Astrocyte (in vitro differentiated cells and primary cell): ENCODE results near the gene HAVCR1. TPM values are rescaled to one million over a fixed set of nuclear protein-coding genes. Genes with fewer than 3 reads are reported as not detected.
A peak's percentile ranks its signal among the peaks of the same experiment; 100 is the strongest.

Source experiments
- DNase-seq: peaks from one replicate; pipeline ENCODE4 v3.0.0-alpha.2; 2010; ENCODE audit warnings: low read depth
- FAIRE-seq: peaks from 2 replicates; lab custom pipeline; 2011; peaks lifted over from hg19 to GRCh38; lab: Jason Lieb, UNC
- H2AFZ ChIP-seq: 2 replicates; pipeline ENCODE4 v1.6.0; 2012; ENCODE audit warnings: low read depth, low read length, inconsistent platforms
- H3K27ac ChIP-seq: 2 replicates; pipeline ENCODE4 v1.5.1; 2011; ENCODE audit warnings: low read depth, low read length, inconsistent platforms
- H3K27me3 ChIP-seq: 2 replicates; pipeline ENCODE4 v1.6.0; 2011; ENCODE audit warnings: low read length, inconsistent platforms; ENCODE audit not compliant: insufficient read depth
- H3K36me3 ChIP-seq: 2 replicates; pipeline ENCODE4 v1.5.1; 2011; ENCODE audit warnings: low read length, inconsistent platforms; ENCODE audit not compliant: insufficient read depth
- H3K4me1 ChIP-seq: 2 replicates; pipeline ENCODE4 v1.5.1; 2011; ENCODE audit warnings: low read length, inconsistent platforms; ENCODE audit not compliant: insufficient read depth
- H3K4me2 ChIP-seq: 2 replicates; pipeline ENCODE4 v1.6.0; 2012; ENCODE audit warnings: low read length, inconsistent platforms
- H3K4me3 ChIP-seq: 2 replicates; pipeline ENCODE4 v1.5.1; 2011; ENCODE audit warnings: low read depth, mild to moderate bottlenecking, low read length, inconsistent platforms; ENCODE audit not compliant: insufficient read depth
- H3K79me2 ChIP-seq: 2 replicates; pipeline ENCODE4 v1.6.0; 2012; ENCODE audit warnings: mild to moderate bottlenecking, low read length, inconsistent platforms; ENCODE audit not compliant: insufficient read depth
- H3K9ac ChIP-seq: 2 replicates; pipeline ENCODE4 v1.6.0; 2012; ENCODE audit warnings: mild to moderate bottlenecking, low read length, inconsistent platforms
- H3K9me3 ChIP-seq: 2 replicates; pipeline ENCODE4 v1.5.1; 2012; ENCODE audit warnings: low read depth, mild to moderate bottlenecking, low read length, inconsistent platforms; ENCODE audit not compliant: insufficient read depth
- H4K20me1 ChIP-seq: 2 replicates; pipeline ENCODE4 v1.6.0; 2012; ENCODE audit warnings: low read length, inconsistent platforms; ENCODE audit not compliant: insufficient read depth
- H3K27ac Mint-ChIP-seq: one replicate; pipeline ENCODE4 v1.8.0; 2021; ENCODE audit warnings: mild to moderate bottlenecking, mixed read lengths; ENCODE audit not compliant: unreplicated experiment
- H3K27me3 Mint-ChIP-seq: one replicate; pipeline ENCODE4 v1.8.0; 2021; ENCODE audit warnings: low read depth, mixed read lengths; ENCODE audit not compliant: unreplicated experiment
- H3K36me3 Mint-ChIP-seq: one replicate; pipeline ENCODE4 v1.8.0; 2021; ENCODE audit warnings: low read depth, mixed read lengths; ENCODE audit not compliant: unreplicated experiment
- H3K4me1 Mint-ChIP-seq: one replicate; pipeline ENCODE4 v1.8.0; 2021; ENCODE audit warnings: low read depth, mixed read lengths; ENCODE audit not compliant: unreplicated experiment
- H3K4me3 Mint-ChIP-seq: one replicate; pipeline ENCODE4 v1.8.0; 2021; ENCODE audit warnings: mild to moderate bottlenecking, moderate library complexity, mixed read lengths; ENCODE audit not compliant: unreplicated experiment
- H3K9me3 Mint-ChIP-seq: one replicate; pipeline ENCODE4 v1.8.0; 2021; ENCODE audit warnings: mild to moderate bottlenecking, mixed read lengths; ENCODE audit not compliant: unreplicated experiment
- CTCF ChIP-seq: IDR thresholded peaks from 2 replicates; pipeline ENCODE4 v1.5.1; 2011; ENCODE audit warnings: low read depth, mild to moderate bottlenecking, inconsistent platforms, low read length, moderate library complexity; ENCODE audit not compliant: insufficient read depth
- EZH2 ChIP-seq: IDR thresholded peaks from 2 replicates; pipeline ENCODE4 v1.6.1; 2012; ENCODE audit warnings: mild to moderate bottlenecking, low read length, inconsistent platforms; ENCODE audit not compliant: insufficient read depth
- total RNA-seq: library from RNA; stranded (reverse); gene quantifications from 2 replicates; pipeline ENCODE4 v1.2.1, GENCODE V29; 2021

Gene HAVCR1
- total RNA-seq, 1 donor from 2014 or later = 2.0 TPM

DNA sequence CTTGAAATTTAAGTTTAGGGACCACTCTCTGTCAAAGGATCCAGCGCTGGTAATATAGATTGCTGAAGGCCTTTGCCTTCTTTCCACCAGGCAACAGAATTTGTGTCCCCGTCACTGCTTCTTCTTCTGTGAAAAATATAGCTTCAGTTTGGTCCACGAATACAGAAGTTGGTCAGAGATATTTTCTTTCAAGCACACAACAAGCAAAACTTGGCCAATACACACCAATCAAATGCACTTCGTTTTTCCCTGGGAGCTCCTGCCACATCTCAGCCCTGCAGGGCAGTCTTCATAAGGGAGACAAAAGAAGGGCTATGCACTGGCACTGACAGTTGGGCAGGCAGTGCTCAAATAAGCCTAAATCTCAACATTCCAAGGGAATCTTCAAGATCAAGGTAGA, 27.0 kb upstream of the HAVCR1 start:
- H3K4me1 ChIP-seq = no peaks in the 10 kb centered on the region
- no peaks in the 10 kb centered on the region for H4K20me1 ChIP-seq
- Mint-ChIP-seq H3K27ac (no peak overlapping the region), H3K36me3 (peaks cover 14% of the 10 kb centered on the region), H3K4me3 (no peak overlapping the region), H3K9me3 (peaks cover 4% of the 10 kb centered on the region), H3K4me1 (no peaks in the 10 kb centered on the region), H3K27me3 (peaks cover 1% of the 10 kb centered on the region)
- H3K36me3 ChIP-seq = no peaks in the 10 kb centered on the region
- DNase-seq = no peak
- no peak overlapping the region for H2AFZ ChIP-seq
- H3K9me3 ChIP-seq = no peaks in the 10 kb centered on the region
- FAIRE-seq = no peak
- H3K27ac ChIP-seq = no peak overlapping the region
- H3K27me3 ChIP-seq = no peaks in the 10 kb centered on the region
- H3K9ac ChIP-seq = no peak overlapping the region
- no peak overlapping the region for H3K4me3 ChIP-seq
- no peaks in the 10 kb centered on the region for H3K79me2 ChIP-seq
- H3K4me2 ChIP-seq = no peak overlapping the region
- TF ChIP-seq EZH2 = no peak
- TF ChIP-seq CTCF = no peak

DNA sequence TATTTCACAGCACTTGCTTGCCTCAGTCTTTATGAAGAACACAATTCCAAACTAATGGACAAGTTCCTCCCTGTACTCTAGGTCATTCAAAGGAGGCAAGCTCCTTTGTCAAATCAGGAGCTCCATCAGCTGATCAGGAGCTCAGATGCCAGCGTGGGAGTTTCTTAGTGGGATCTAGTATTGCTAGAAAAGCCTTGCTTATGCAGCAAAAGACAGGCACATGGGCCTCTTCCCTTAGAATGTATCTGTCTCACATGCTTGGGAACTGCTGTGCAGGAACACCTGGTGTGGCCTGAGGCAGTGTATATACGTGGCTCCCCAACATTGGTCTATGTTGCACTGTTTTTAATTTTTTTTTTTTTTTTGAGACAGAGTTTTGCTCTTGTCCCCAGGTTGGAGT, 21.4 kb upstream of the HAVCR1 start:
- peaks cover 2% of the 10 kb centered on the region for H3K4me1 Mint-ChIP-seq
- no peaks in the 10 kb centered on the region for H3K9me3 Mint-ChIP-seq
- Histone ChIP-seq H3K4me3 (no peak overlapping the region), H4K20me1 (no peaks in the 10 kb centered on the region), H3K79me2 (no peaks in the 10 kb centered on the region), H3K27me3 (no peaks in the 10 kb centered on the region), H3K9me3 (no peaks in the 10 kb centered on the region), H3K36me3 (no peaks in the 10 kb centered on the region), H3K4me2 (no peak overlapping the region), H3K4me1 (no peaks in the 10 kb centered on the region), H3K27ac (no peak overlapping the region), H3K9ac (no peak overlapping the region), H2AFZ (no peak overlapping the region)
- no peak overlapping the region for H3K27ac Mint-ChIP-seq
- no peaks in the 10 kb centered on the region for H3K27me3 Mint-ChIP-seq
- no peak overlapping the region for H3K4me3 Mint-ChIP-seq
- no peaks in the 10 kb centered on the region for H3K36me3 Mint-ChIP-seq
- no peak for FAIRE-seq
- no peak for TF ChIP-seq EZH2
- no peak for TF ChIP-seq CTCF
- no peak for DNase-seq

DNA sequence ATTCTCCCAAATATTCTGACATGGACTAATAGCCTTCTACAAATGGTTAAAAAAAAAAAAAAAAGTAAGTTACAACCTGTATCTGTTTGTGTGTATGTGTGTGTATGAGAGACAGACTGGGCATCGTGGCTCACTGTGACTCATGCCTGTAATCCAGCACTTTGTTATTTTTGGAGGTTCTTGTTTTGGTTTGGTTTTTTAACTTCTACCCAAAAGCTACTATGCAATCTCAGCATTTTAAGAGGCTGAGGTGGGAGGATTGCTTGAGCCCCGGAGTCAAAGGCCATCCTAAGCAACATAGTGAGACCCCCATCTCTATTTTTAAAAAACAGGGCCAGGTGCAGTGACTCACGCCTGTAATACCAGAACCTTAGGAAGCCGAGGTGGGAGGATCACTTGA, 17.6 kb upstream of the HAVCR1 start:
- H3K4me2 ChIP-seq = no peak overlapping the region
- no peaks in the 10 kb centered on the region for H4K20me1 ChIP-seq
- peak; percentile 49 for DNase-seq
- Mint-ChIP-seq H3K36me3 (no peaks in the 10 kb centered on the region), H3K4me3 (no peak overlapping the region), H3K9me3 (no peaks in the 10 kb centered on the region), H3K27ac (no peak overlapping the region), H3K27me3 (no peaks in the 10 kb centered on the region), H3K4me1 (peaks cover 6% of the 10 kb centered on the region)
- no peaks in the 10 kb centered on the region for H3K79me2 ChIP-seq
- no peak overlapping the region for H2AFZ ChIP-seq
- H3K36me3 ChIP-seq = no peaks in the 10 kb centered on the region
- FAIRE-seq = no peak
- no peak overlapping the region for H3K4me3 ChIP-seq
- no peaks in the 10 kb centered on the region for H3K9me3 ChIP-seq
- no peak overlapping the region for H3K27ac ChIP-seq
- no peak overlapping the region for H3K9ac ChIP-seq
- H3K27me3 ChIP-seq = no peaks in the 10 kb centered on the region
- H3K4me1 ChIP-seq = no peaks in the 10 kb centered on the region
- TF ChIP-seq EZH2 (no peak), CTCF (no peak)
